Upper lobe of right lung (tissue), 1 donor: ENCODE data around the gene RAD51B. TPM values are rescaled to one million over a fixed set of nuclear protein-coding genes. Genes with fewer than 3 reads are reported as not detected.

Experiments used
- ATAC-seq: fragments of 200-7000 bp; cut with Tn5 transposase; one replicate; pipeline ENCODE4 v1.9.1; 2020; ENCODE audit warnings: mild to moderate bottlenecking, moderate library complexity
- DNase-seq: peaks from one replicate; pipeline ENCODE4 v3.0.0-alpha.2; 2020
- H3K27ac ChIP-seq: fragments of 200-600 bp; one replicate; pipeline ENCODE4 v1.8.0; 2022
- H3K27me3 ChIP-seq: fragments of 200-600 bp; one replicate; pipeline ENCODE4 v1.8.0; 2022; ENCODE audit warnings: mild to moderate bottlenecking
- H3K36me3 ChIP-seq: fragments of 200-600 bp; one replicate; pipeline ENCODE4 v1.8.0; 2022
- H3K4me1 ChIP-seq: fragments of 200-600 bp; one replicate; pipeline ENCODE4 v1.8.0; 2022
- H3K4me3 ChIP-seq: fragments of 200-600 bp; one replicate; pipeline ENCODE4 v1.8.0; 2022; ENCODE audit warnings: mild to moderate bottlenecking
- H3K9me3 ChIP-seq: fragments of 200-600 bp; one replicate; pipeline ENCODE4 v1.8.0; 2022
- intact Hi-C: fragments of 100-400 bp; cut with DNase I; formaldehyde crosslinking; loops from one replicate; pipeline ENCODE4 v1.11.0; 2022
- total RNA-seq: library from RNA; stranded (reverse); fragmentation: NEBNext Ultra II Directional; extraction: Animal tissue kit (Norgen Biotek cat#: 25700); gene quantifications from one replicate; pipeline ENCODE4 v1.2.1, GENCODE V29; 2021
- TF ChIP-seq, protein P1 (sequence below): fragments of 200-600 bp; IDR thresholded peaks from one replicate; pipeline ENCODE4 v1.8.0; 2022; ENCODE audit warnings: antibody characterized with exemption
- donor health status: DM: no; HTN: yes; CAD: no; lungs with severe emphysema.

RAD51B gene
- total RNA-seq, 1 donor from 2014 or later, result 11.5 TPM

DNA sequence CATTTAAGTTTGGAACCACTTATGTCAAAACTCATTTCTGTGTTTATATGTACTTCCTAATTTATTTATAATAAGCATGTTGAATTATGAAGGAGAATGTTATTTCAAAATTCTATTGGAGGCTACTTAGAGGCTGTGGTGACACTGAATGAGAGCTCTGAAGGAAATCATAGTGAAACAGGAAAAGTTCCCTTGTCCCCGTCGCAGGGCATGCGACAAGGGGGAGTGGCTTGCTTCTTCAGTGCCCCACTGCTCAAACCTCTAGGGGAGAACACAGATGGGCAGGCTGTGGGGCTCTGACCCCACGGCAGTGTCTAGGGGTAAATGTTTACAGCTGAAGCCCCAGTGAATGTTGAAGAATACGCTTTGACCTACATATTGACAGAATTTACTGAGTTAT lies 261.9 kb downstream of the RAD51B start:
- no peaks in the 10 kb centered on the region for H3K9me3 ChIP-seq
- H3K36me3 ChIP-seq, result no peaks in the 10 kb centered on the region
- H3K4me3 ChIP-seq, result no peak overlapping the region
- ATAC-seq, result no peak
- no peaks in the 10 kb centered on the region for H3K27me3 ChIP-seq
- intact Hi-C loops, result no loop called here
- TF ChIP-seq, protein P1, sequence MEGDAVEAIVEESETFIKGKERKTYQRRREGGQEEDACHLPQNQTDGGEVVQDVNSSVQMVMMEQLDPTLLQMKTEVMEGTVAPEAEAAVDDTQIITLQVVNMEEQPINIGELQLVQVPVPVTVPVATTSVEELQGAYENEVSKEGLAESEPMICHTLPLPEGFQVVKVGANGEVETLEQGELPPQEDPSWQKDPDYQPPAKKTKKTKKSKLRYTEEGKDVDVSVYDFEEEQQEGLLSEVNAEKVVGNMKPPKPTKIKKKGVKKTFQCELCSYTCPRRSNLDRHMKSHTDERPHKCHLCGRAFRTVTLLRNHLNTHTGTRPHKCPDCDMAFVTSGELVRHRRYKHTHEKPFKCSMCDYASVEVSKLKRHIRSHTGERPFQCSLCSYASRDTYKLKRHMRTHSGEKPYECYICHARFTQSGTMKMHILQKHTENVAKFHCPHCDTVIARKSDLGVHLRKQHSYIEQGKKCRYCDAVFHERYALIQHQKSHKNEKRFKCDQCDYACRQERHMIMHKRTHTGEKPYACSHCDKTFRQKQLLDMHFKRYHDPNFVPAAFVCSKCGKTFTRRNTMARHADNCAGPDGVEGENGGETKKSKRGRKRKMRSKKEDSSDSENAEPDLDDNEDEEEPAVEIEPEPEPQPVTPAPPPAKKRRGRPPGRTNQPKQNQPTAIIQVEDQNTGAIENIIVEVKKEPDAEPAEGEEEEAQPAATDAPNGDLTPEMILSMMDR, result no peak
- DNase-seq, result no peak
- no peak overlapping the region for H3K27ac ChIP-seq
- H3K4me1 ChIP-seq, result no peaks in the 10 kb centered on the region

DNA sequence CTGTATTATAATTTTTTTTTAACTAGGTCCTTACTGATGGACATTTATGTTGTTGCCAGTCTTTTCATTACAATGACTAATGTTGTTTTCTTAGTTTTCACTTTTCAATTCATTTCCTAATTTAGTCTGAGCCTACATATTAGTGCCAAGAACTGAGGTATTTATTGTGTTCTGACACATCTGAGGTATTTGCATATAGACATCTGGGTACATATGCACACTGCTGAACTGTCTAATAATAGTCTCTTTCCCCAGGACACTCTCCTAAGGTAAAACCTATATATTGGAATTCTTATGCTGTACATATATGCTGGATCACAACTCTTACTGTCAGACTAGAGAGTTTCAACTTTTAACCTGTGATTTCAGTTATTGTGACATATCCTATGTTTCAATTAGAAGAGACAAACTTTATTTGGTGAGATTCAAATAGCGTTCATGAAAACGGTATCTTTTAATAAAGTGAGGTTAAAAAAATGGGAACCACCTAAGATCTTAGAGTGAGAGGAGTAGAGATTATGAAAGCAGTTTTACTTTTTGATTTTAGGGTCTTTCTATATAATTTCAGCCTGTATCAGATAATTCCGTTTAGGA lies 263.2 kb downstream of the RAD51B start:
- H3K4me3 ChIP-seq, result no peak overlapping the region
- DNase-seq (no peak), ATAC-seq (no peak)
- no peaks in the 10 kb centered on the region for H3K4me1 ChIP-seq
- H3K36me3 ChIP-seq, result no peaks in the 10 kb centered on the region
- H3K27ac ChIP-seq, result no peak overlapping the region
- TF ChIP-seq, protein P1, result no peak
- H3K9me3 ChIP-seq, result no peaks in the 10 kb centered on the region
- H3K27me3 ChIP-seq, result no peaks in the 10 kb centered on the region
- intact Hi-C loops, result no loop called here

DNA sequence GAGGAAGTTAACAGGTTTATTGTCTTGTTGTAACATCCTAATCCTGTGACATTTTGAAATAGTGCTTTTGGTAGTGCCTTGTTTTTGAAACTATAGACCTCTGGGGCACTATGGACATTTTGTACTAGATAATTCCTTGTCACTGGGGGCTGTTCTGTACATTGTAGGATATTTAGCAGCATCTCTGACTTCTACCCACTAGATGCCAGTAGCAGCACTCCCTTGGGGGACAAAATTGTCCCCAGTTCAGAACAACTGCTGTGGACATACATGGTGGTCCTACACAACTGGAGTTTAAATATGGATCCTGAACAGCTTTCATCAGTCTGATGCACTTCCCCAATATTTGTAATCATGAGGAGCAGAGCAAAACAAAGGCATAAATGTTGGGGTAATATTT lies 264.7 kb downstream of the RAD51B start:
- Histone ChIP-seq H3K36me3 (no peaks in the 10 kb centered on the region), H3K27ac (no peak overlapping the region), H3K4me3 (no peak overlapping the region), H3K27me3 (no peaks in the 10 kb centered on the region), H3K9me3 (no peaks in the 10 kb centered on the region), H3K4me1 (no peaks in the 10 kb centered on the region)
- DNase-seq (no peak), ATAC-seq (peak; percentile 28)
- intact Hi-C loops, result no loop called here
- TF ChIP-seq, protein P1, result peak; percentile 16

DNA sequence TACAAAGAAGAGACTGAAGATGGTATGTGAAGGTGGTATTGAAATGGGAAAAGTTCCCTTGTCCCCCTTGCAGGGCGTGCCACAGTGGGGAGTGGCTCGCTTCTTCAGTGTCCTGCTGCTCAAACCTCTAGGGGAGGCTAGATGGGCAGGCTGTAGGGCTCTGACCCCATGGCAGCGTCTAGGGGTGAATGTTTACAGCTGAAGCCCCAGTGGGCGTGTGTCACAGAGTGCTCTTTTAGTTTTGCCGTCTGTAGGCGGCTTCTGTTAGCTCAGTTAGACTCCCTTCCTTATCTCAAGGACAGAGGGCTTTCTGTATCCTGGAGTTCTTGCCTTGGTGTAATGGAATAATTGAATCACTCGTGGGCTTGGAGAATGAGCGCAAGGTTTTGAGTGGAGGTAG lies 266.2 kb downstream of the RAD51B start:
- intact Hi-C loops, result no loop called here
- no peaks in the 10 kb centered on the region for H3K9me3 ChIP-seq

DNA sequence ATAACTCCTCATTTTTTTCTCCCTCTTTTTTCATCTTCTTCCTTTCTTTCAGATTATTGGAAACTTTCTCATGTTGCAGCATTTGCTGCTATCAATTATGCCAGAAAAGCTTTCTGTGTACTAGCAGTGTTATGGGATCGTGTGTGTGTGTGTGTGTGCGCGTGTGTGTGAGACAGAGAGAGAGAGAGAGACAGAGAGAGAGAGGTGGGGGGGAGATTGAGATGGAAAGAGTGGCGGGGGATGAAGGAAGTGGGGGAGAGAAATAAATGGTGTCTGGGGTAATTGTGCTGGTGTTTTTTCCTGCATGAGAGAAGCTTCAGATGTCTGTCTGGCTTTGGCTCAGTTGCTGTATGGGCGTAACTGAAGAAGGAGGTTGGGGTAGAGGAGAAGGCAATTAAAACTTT lies 268.9 kb downstream of the RAD51B start:
- H3K27me3 ChIP-seq, result no peaks in the 10 kb centered on the region
- H3K36me3 ChIP-seq, result no peaks in the 10 kb centered on the region
- TF ChIP-seq, protein P1, result no peak
- no peaks in the 10 kb centered on the region for H3K4me1 ChIP-seq
- H3K9me3 ChIP-seq, result no peaks in the 10 kb centered on the region
- no peak overlapping the region for H3K4me3 ChIP-seq
- intact Hi-C loops, result no loop called here
- ATAC-seq, result no peak
- H3K27ac ChIP-seq, result no peak overlapping the region
- DNase-seq, result no peak

More for the DNA sequence above, 266.2 kb downstream of the RAD51B start:
- ATAC-seq (no peak), DNase-seq (no peak)
- H3K4me3 ChIP-seq, result no peak overlapping the region
- no peaks in the 10 kb centered on the region for H3K4me1 ChIP-seq
- H3K36me3 ChIP-seq, result no peaks in the 10 kb centered on the region
- no peaks in the 10 kb centered on the region for H3K27me3 ChIP-seq
- H3K27ac ChIP-seq, result no peak overlapping the region
- TF ChIP-seq, protein P1, result no peak
